Measurements from ENCODE around the gene PLEKHG5. TPM values are rescaled to one million over a fixed set of nuclear protein-coding genes. Genes with fewer than 3 reads are reported as not detected.
A peak's percentile ranks its signal among the peaks of the same experiment; 100 is the strongest.

PLEKHG5 gene
- total RNA-seq, 1 experiment from 2014 or later: 42.8 TPM

DNA sequence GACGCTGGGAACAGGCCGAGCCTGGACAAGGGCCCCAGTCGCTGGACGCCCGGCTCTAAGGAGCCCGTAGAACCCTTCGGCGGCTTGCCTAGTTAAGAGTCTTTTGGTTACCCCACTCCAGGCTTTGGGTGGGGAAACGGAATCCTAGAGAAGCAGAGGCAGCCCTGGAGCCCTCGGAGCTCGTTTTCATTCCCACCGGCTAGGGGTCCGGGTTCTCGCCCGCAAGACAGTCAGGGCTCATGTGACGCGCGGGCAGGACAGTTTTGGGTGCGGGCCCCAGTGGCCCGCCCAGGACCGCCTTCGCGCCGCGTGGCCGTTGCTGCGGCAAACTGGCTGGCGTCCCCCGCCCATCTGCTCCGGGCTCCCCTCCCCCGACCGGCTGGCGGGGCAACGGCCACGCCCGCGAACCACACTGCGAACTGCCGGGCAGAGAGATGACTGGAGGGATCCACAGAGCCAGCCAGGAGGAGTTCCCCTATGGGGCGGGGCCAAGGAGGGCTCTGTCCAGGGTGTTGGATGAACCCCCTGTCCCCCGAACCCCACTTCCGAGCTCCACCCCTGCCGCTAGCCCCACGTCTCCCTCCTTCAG, 70.9 kb downstream of the PLEKHG5 start:
- ATAC-seq: no peak

GRCh38 chr1:6419804-6420453, 71.5 kb downstream of the PLEKHG5 start, which contains the start of gene HES2:
HES2 (minus strand) TSS chr1:6419919; CDS start chr1:6419820, 99 bp downstream.
- ChIA-PET POLR2A (ENCODE audit: unreplicated experiment) (no interaction called here), CTCF (interaction anchor here (2.0 kb wide), 1 partner anchor 18 kb away, joined by 9 read pairs; no protein-coding TSS in a partner anchor)
- peak within 1 kb of the TSS; percentile 75 for H2AFZ ChIP-seq (ENCODE audit: low read length)
- no peaks in the 10 kb centered on the region for H3F3A ChIP-seq (ENCODE audit: low read length, unreplicated experiment)
- no peaks in the 10 kb centered on the region for H3K27me3 ChIP-seq (ENCODE audit: low read length)
- H3K27ac ChIP-seq (ENCODE audit: low read length): no peak within 1 kb of the TSS
- peak; percentile 77 for DNase-seq
- H3K4me1 ChIP-seq (ENCODE audit: insufficient read depth, low read length): peaks cover 59% of the 10 kb centered on the region
- H3K4me2 ChIP-seq (ENCODE audit: low read length): peak within 1 kb of the TSS; percentile 87
- H4K20me1 ChIP-seq (ENCODE audit: low read length): 0 out of 2 replicates have a peak, but pooled peaks cover 6% of the 10 kb centered on the region
- intact Hi-C loops (cut with micrococcal nuclease): no loop called here
- BruUV-seq (replicated peaks): TSS peak; percentile 48
- H3K36me3 ChIP-seq (ENCODE audit: low read depth, low read length): no peaks in the 10 kb centered on the region
- H3K9me2 ChIP-seq (replicated peaks; ENCODE audit: low read length): no peaks in the 10 kb centered on the region
- H3K4me3 ChIP-seq (ENCODE audit: low read length): peak within 1 kb of the TSS; percentile 73
- H3K79me2 ChIP-seq (ENCODE audit: low read length): no peaks in the 10 kb centered on the region; the same call in 1 of the 2 replicates
- TF ChIP-seq EZH2 (IDR thresholded peaks at IDR 0.05; ENCODE audit: low read length, unreplicated experiment) (no peak), CTCF (conservative IDR thresholded peaks at IDR 0.05; ENCODE audit: low read depth, low read length) (no peak), EZH2phosphoT487 (IDR thresholded peaks at IDR 0.05; ENCODE audit: borderline replicate concordance, low read length) (no peak)
- ATAC-seq: peak; percentile 36
- H3K9me3 ChIP-seq (ENCODE audit: low read length): no peaks in the 10 kb centered on the region
- H3K9ac ChIP-seq (ENCODE audit: low read length): peak within 1 kb of the TSS; percentile 53

More for the DNA sequence above, 70.9 kb downstream of the PLEKHG5 start:
- no TSS peak for BruUV-seq (replicated peaks)
- H2AFZ ChIP-seq (ENCODE audit: low read length): no peak overlapping the region
- intact Hi-C loops (cut with micrococcal nuclease): no loop called here
- H3K4me1 ChIP-seq (ENCODE audit: insufficient read depth, low read length): peaks cover 53% of the 10 kb centered on the region
- H3K9ac ChIP-seq (ENCODE audit: low read length): no peak overlapping the region
- DNase-seq: no peak
- H3K36me3 ChIP-seq (ENCODE audit: low read depth, low read length): no peaks in the 10 kb centered on the region
- POLR2A ChIA-PET (ENCODE audit: unreplicated experiment): no interaction called here
- H3K9me2 ChIP-seq (replicated peaks; ENCODE audit: low read length): no peaks in the 10 kb centered on the region
- peak overlapping the region; percentile 87 for H3K4me2 ChIP-seq (ENCODE audit: low read length)
- H3K4me3 ChIP-seq (ENCODE audit: low read length): no peak overlapping the region
- no peak overlapping the region for H3K27ac ChIP-seq (ENCODE audit: low read length)
- no peaks in the 10 kb centered on the region for H3K27me3 ChIP-seq (ENCODE audit: low read length)
- peaks cover 2% of the 10 kb centered on the region for H3K79me2 ChIP-seq (ENCODE audit: low read length)
- no peaks in the 10 kb centered on the region for H3F3A ChIP-seq (ENCODE audit: low read length, unreplicated experiment)
- H3K9me3 ChIP-seq (ENCODE audit: low read length): no peaks in the 10 kb centered on the region
- TF ChIP-seq EZH2phosphoT487 (IDR thresholded peaks at IDR 0.05; ENCODE audit: borderline replicate concordance, low read length) (no peak), CTCF (conservative IDR thresholded peaks at IDR 0.05; ENCODE audit: low read depth, low read length) (no peak), EZH2 (IDR thresholded peaks at IDR 0.05; ENCODE audit: low read length, unreplicated experiment) (no peak)
- CTCF ChIA-PET: interaction anchor here (2.0 kb wide), 1 partner anchor 17 kb away, joined by 9 read pairs; no protein-coding TSS in a partner anchor
- 0 out of 2 replicates have a peak, but pooled peaks cover 6% of the 10 kb centered on the region for H4K20me1 ChIP-seq (ENCODE audit: low read length)

Data from PC-3 (cell line).